ENCODE measurements around the gene TUBGCP2.

Gene TUBGCP2

GRCh38 chr10:133318494-133319127 lies 9.9 kb upstream of the TUBGCP2 start:
- Histone ChIP-seq H3K9ac (ENCODE audit: low read length) (no peak overlapping the region), H3K4me1 (ENCODE audit: insufficient read depth, low read length) (no peaks in the 10 kb centered on the region), H3K9me3 (ENCODE audit: low read length) (no peaks in the 10 kb centered on the region), H3K4me3 (ENCODE audit: low read depth in 1 of 2, low read length in 2 of 2) (no peak overlapping the region), H3K27ac (ENCODE audit: low read depth, low read length) (no peak overlapping the region), H3K36me3 (ENCODE audit: insufficient read depth, low read length) (no peaks in the 10 kb centered on the region), H3K27me3 (ENCODE audit: control insufficient read depth in 1 of 2, insufficient read depth in 2 of 2, low read length in 2 of 2) (peaks cover 0 to 13% of the 10 kb centered on the region in 2 donors)

- no peaks in the 10 kb centered on the region for H3K9me3 ChIP-seq (ENCODE audit: low read length)
- H3K4me1 ChIP-seq (ENCODE audit: insufficient read depth, low read length), result no peaks in the 10 kb centered on the region
- peaks cover 12% of the 10 kb centered on the region for H3K36me3 ChIP-seq (ENCODE audit: insufficient read depth, low read length)
- H3K4me3 ChIP-seq (ENCODE audit: low read depth in 1 of 2, low read length in 2 of 2), result no peak overlapping the region
- H3K27me3 ChIP-seq (ENCODE audit: control insufficient read depth in 1 of 2, insufficient read depth in 2 of 2, low read length in 2 of 2), result peaks cover 0 to 13% of the 10 kb centered on the region in 2 donors
- no peak overlapping the region for H3K9ac ChIP-seq (ENCODE audit: low read length)
- H3K27ac ChIP-seq (ENCODE audit: low read depth, low read length), result no peak overlapping the region
Observed at GRCh38 chr10:133316732-133317131, 8.1 kb upstream of the TUBGCP2 start.

GRCh38 chr10:133316266-133316665 lies 7.6 kb upstream of the TUBGCP2 start:
- no peaks in the 10 kb centered on the region for H3K4me1 ChIP-seq (ENCODE audit: insufficient read depth, low read length)
- no peak overlapping the region for H3K9ac ChIP-seq (ENCODE audit: low read length)
- no peak overlapping the region for H3K27ac ChIP-seq (ENCODE audit: low read depth, low read length)
- H3K9me3 ChIP-seq (ENCODE audit: low read length), result no peaks in the 10 kb centered on the region
- H3K27me3 ChIP-seq (ENCODE audit: control insufficient read depth in 1 of 2, insufficient read depth in 2 of 2, low read length in 2 of 2), result peaks cover 0 to 13% of the 10 kb centered on the region in 2 donors
- peaks cover 15% of the 10 kb centered on the region for H3K36me3 ChIP-seq (ENCODE audit: insufficient read depth, low read length)
- no peak overlapping the region for H3K4me3 ChIP-seq (ENCODE audit: low read depth in 1 of 2, low read length in 2 of 2)

- Histone ChIP-seq H3K4me3 (ENCODE audit: low read depth in 1 of 2, low read length in 2 of 2) (no peak overlapping the region), H3K9ac (ENCODE audit: low read length) (no peak overlapping the region)
Observed at GRCh38 chr10:133315847-133316246, 7.2 kb upstream of the TUBGCP2 start.

GRCh38 chr10:133314911-133315310 lies 6.2 kb upstream of the TUBGCP2 start:
- H3K27ac ChIP-seq (ENCODE audit: low read depth, low read length), result no peak overlapping the region
- H3K4me1 ChIP-seq (ENCODE audit: insufficient read depth, low read length), result no peaks in the 10 kb centered on the region
- H3K27me3 ChIP-seq (ENCODE audit: control insufficient read depth in 1 of 2, insufficient read depth in 2 of 2, low read length in 2 of 2), result peaks cover 0 to 13% of the 10 kb centered on the region in 2 donors
- no peaks in the 10 kb centered on the region for H3K9me3 ChIP-seq (ENCODE audit: low read length)
- peaks cover 24% of the 10 kb centered on the region for H3K36me3 ChIP-seq (ENCODE audit: insufficient read depth, low read length)
- no peak overlapping the region for H3K4me3 ChIP-seq (ENCODE audit: low read depth in 1 of 2, low read length in 2 of 2)
- H3K9ac ChIP-seq (ENCODE audit: low read length), result no peak overlapping the region

More at GRCh38 chr10:133315847-133316246, 7.2 kb upstream of the TUBGCP2 start:
- no peak overlapping the region for H3K27ac ChIP-seq (ENCODE audit: low read depth, low read length)
- H3K36me3 ChIP-seq (ENCODE audit: insufficient read depth, low read length), result peaks cover 15% of the 10 kb centered on the region
- no peaks in the 10 kb centered on the region for H3K9me3 ChIP-seq (ENCODE audit: low read length)
- H3K27me3 ChIP-seq (ENCODE audit: control insufficient read depth in 1 of 2, insufficient read depth in 2 of 2, low read length in 2 of 2), result peaks cover 0 to 13% of the 10 kb centered on the region in 2 donors
- no peaks in the 10 kb centered on the region for H3K4me1 ChIP-seq (ENCODE audit: insufficient read depth, low read length)

GRCh38 chr10:133313192-133313591 lies 4.5 kb upstream of the TUBGCP2 start:
- no peak overlapping the region for H3K9ac ChIP-seq (ENCODE audit: low read length)
- peaks cover 30% of the 10 kb centered on the region for H3K36me3 ChIP-seq (ENCODE audit: insufficient read depth, low read length)
- no peaks in the 10 kb centered on the region for H3K27me3 ChIP-seq (ENCODE audit: control insufficient read depth in 1 of 2, insufficient read depth in 2 of 2, low read length in 2 of 2)
- no peaks in the 10 kb centered on the region for H3K4me1 ChIP-seq (ENCODE audit: insufficient read depth, low read length)
- no peak overlapping the region for H3K4me3 ChIP-seq (ENCODE audit: low read depth in 1 of 2, low read length in 2 of 2)
- H3K27ac ChIP-seq (ENCODE audit: low read depth, low read length), result no peak overlapping the region
- no peaks in the 10 kb centered on the region for H3K9me3 ChIP-seq (ENCODE audit: low read length)

GRCh38 chr10:133312769-133313145 lies 4.1 kb upstream of the TUBGCP2 start:
- H3K27me3 ChIP-seq (ENCODE audit: control insufficient read depth in 1 of 2, insufficient read depth in 2 of 2, low read length in 2 of 2), result no peaks in the 10 kb centered on the region
- H3K27ac ChIP-seq (ENCODE audit: low read depth, low read length), result no peak overlapping the region
- H3K9ac ChIP-seq (ENCODE audit: low read length), result no peak overlapping the region
- H3K9me3 ChIP-seq (ENCODE audit: low read length), result no peaks in the 10 kb centered on the region
- H3K4me3 ChIP-seq (ENCODE audit: low read depth in 1 of 2, low read length in 2 of 2), result no peak overlapping the region
- peaks cover 2% of the 10 kb centered on the region for H3K4me1 ChIP-seq (ENCODE audit: insufficient read depth, low read length)
- peaks cover 30% of the 10 kb centered on the region for H3K36me3 ChIP-seq (ENCODE audit: insufficient read depth, low read length)

GRCh38 chr10:133312016-133312768 lies 3.5 kb upstream of the TUBGCP2 start:
- H3K36me3 ChIP-seq (ENCODE audit: insufficient read depth, low read length), result peaks cover 30% of the 10 kb centered on the region
- no peak overlapping the region for H3K27ac ChIP-seq (ENCODE audit: low read depth, low read length)
- H3K27me3 ChIP-seq (ENCODE audit: control insufficient read depth in 1 of 2, insufficient read depth in 2 of 2, low read length in 2 of 2), result no peaks in the 10 kb centered on the region
- H3K4me3 ChIP-seq (ENCODE audit: low read depth in 1 of 2, low read length in 2 of 2), result no peak overlapping the region
- H3K4me1 ChIP-seq (ENCODE audit: insufficient read depth, low read length), result peaks cover 8% of the 10 kb centered on the region
- H3K9ac ChIP-seq (ENCODE audit: low read length), result no peak overlapping the region
- H3K9me3 ChIP-seq (ENCODE audit: low read length), result no peaks in the 10 kb centered on the region

- Histone ChIP-seq H3K4me3 (ENCODE audit: low read depth in 1 of 2, low read length in 2 of 2) (no peak overlapping the region), H3K9me3 (ENCODE audit: low read length) (no peaks in the 10 kb centered on the region), H3K27ac (ENCODE audit: low read depth, low read length) (no peak overlapping the region), H3K36me3 (ENCODE audit: insufficient read depth, low read length) (peaks cover 30% of the 10 kb centered on the region), H3K4me1 (ENCODE audit: insufficient read depth, low read length) (peaks cover 13% of the 10 kb centered on the region), H3K9ac (ENCODE audit: low read length) (no peak overlapping the region), H3K27me3 (ENCODE audit: control insufficient read depth in 1 of 2, insufficient read depth in 2 of 2, low read length in 2 of 2) (no peaks in the 10 kb centered on the region)
Observed at GRCh38 chr10:133311570-133311969, 2.9 kb upstream of the TUBGCP2 start.

- H3K9ac ChIP-seq (ENCODE audit: low read length), result no peak overlapping the region
- H3K27ac ChIP-seq (ENCODE audit: low read depth, low read length), result no peak overlapping the region
- H3K36me3 ChIP-seq (ENCODE audit: insufficient read depth, low read length), result peaks cover 30% of the 10 kb centered on the region
- H3K27me3 ChIP-seq (ENCODE audit: control insufficient read depth in 1 of 2, insufficient read depth in 2 of 2, low read length in 2 of 2), result no peaks in the 10 kb centered on the region
- H3K4me3 ChIP-seq (ENCODE audit: low read depth in 1 of 2, low read length in 2 of 2), result no peak overlapping the region
- no peaks in the 10 kb centered on the region for H3K9me3 ChIP-seq (ENCODE audit: low read length)
- peaks cover 19% of the 10 kb centered on the region for H3K4me1 ChIP-seq (ENCODE audit: insufficient read depth, low read length)
Observed at GRCh38 chr10:133310789-133311188, 2.1 kb upstream of the TUBGCP2 start.

GRCh38 chr10:133310399-133310755 lies 1.7 kb upstream of the TUBGCP2 start:
- Histone ChIP-seq H3K36me3 (ENCODE audit: insufficient read depth, low read length) (peaks cover 30% of the 10 kb centered on the region), H3K9me3 (ENCODE audit: low read length) (no peaks in the 10 kb centered on the region), H3K27ac (ENCODE audit: low read depth, low read length) (no peak overlapping the region), H3K9ac (ENCODE audit: low read length) (no peak overlapping the region), H3K4me1 (ENCODE audit: insufficient read depth, low read length) (peaks cover 22% of the 10 kb centered on the region), H3K27me3 (ENCODE audit: control insufficient read depth in 1 of 2, insufficient read depth in 2 of 2, low read length in 2 of 2) (no peaks in the 10 kb centered on the region), H3K4me3 (ENCODE audit: low read depth in 1 of 2, low read length in 2 of 2) (no peak overlapping the region)
